GM21717 (cell line): Measurements from ENCODE around the gene KCNK16.

ENCODE experiments used
- ATAC-seq: cut with Tn5 transposase; IDR thresholded peaks from one replicate; pipeline ENCODE4 v1.9.1; 2021; ENCODE audit warnings: mild to moderate bottlenecking, moderate library complexity; ENCODE audit not compliant: unreplicated experiment

The KCNK16 gene

GRCh38 chr6:39322306-39322850, at the start of gene KCNK16:
KCNK16 (minus strand) TSS chr6:39322702; CDS start chr6:39322540, 162 bp downstream.
- no peak for ATAC-seq

GRCh38 chr6:39370390-39370789, 47.9 kb upstream of the KCNK16 start:
- ATAC-seq, result no peak

GRCh38 chr6:39369987-39370386, 47.5 kb upstream of the KCNK16 start:
- no peak for ATAC-seq

- no peak for ATAC-seq
Observed at GRCh38 chr6:39367700-39368099, 45.2 kb upstream of the KCNK16 start.

- ATAC-seq, result no peak
Observed at GRCh38 chr6:39366931-39367618, 44.6 kb upstream of the KCNK16 start.

- ATAC-seq, result no peak
Observed at GRCh38 chr6:39365281-39366074, 43.0 kb upstream of the KCNK16 start.

- ATAC-seq, result no peak
Observed at GRCh38 chr6:39363280-39363679, 40.8 kb upstream of the KCNK16 start.

- ATAC-seq, result no peak
Observed at GRCh38 chr6:39362487-39362865, 40.0 kb upstream of the KCNK16 start.

GRCh38 chr6:39361657-39362486, 39.4 kb upstream of the KCNK16 start:
- peak; percentile 55 for ATAC-seq

GRCh38 chr6:39360378-39360777, 37.9 kb upstream of the KCNK16 start:
- no peak for ATAC-seq

GRCh38 chr6:39357998-39358686, 35.6 kb upstream of the KCNK16 start:
- ATAC-seq, result no peak

- ATAC-seq, result no peak
Observed at GRCh38 chr6:39353698-39354315, 31.3 kb upstream of the KCNK16 start.

GRCh38 chr6:39350723-39351505, 28.4 kb upstream of the KCNK16 start:
- no peak for ATAC-seq

GRCh38 chr6:39348740-39349139, 26.2 kb upstream of the KCNK16 start:
- no peak for ATAC-seq

- ATAC-seq, result no peak
Observed at GRCh38 chr6:39347906-39348585, 25.5 kb upstream of the KCNK16 start.

GRCh38 chr6:39347206-39347605, 24.7 kb upstream of the KCNK16 start:
- ATAC-seq, result no peak

GRCh38 chr6:39344821-39345280, 22.3 kb upstream of the KCNK16 start:
- ATAC-seq, result no peak

- no peak for ATAC-seq
Observed at GRCh38 chr6:39343396-39343870, 20.9 kb upstream of the KCNK16 start.
